CD4-positive, alpha-beta T cell (primary cell): ENCODE results near the gene HMHB1. TPM values are rescaled to one million over a fixed set of nuclear protein-coding genes. Genes with fewer than 3 reads are reported as not detected.

Experiments
- ATAC-seq: fragments of 200-7000 bp; cut with Tn5 transposase; one replicate; pipeline ENCODE4 v1.10.0; 2022; ENCODE audit warnings: mild to moderate bottlenecking; ENCODE audit not compliant: poor library complexity
- CTCF ChIA-PET: fragments of 350-600 bp; sonication (Branson Sonifier 250); formaldehyde crosslinking; loops from one replicate; lab custom pipeline; 2021; ENCODE audit warnings: antibody characterized with exemption, inconsistent platforms; lab: Charles Lee
- POLR2A ChIA-PET: fragments of 350-600 bp; sonication (Branson Sonifier 250); formaldehyde crosslinking; loops from one replicate; lab custom pipeline; 2021; ENCODE audit warnings: antibody characterized with exemption, inconsistent platforms; lab: Charles Lee
- DNase-seq, 14 experiments: peaks; one replicate each; pipeline ENCODE4 v3.0.0-alpha.2; 2013 to 2020; ENCODE audit warnings: mixed read lengths in 2 of 14
- H3K27ac ChIP-seq, 2 donors: one replicate each; pipeline versions ENCODE4 v1.5.1 to v1.7.0; 2013; ENCODE audit warnings: low read length in 2 of 2, low read depth in 1 of 2, mild to moderate bottlenecking in 1 of 2
- H3K27me3 ChIP-seq, 2 experiments: 1 replicate in 1 of 2; 2 replicates in 1 of 2; pipeline versions ENCODE4 v1.6.1 to v1.7.0; 2013; ENCODE audit warnings: low read length in 2 of 2, control low read depth in 1 of 2, mild to moderate bottlenecking in 1 of 2, moderate library complexity in 1 of 2; ENCODE audit not compliant: insufficient read depth in 2 of 2, control insufficient read depth in 1 of 2
- H3K36me3 ChIP-seq: one replicate; pipeline ENCODE4 v1.6.1; 2013; ENCODE audit warnings: low read length, control low read depth; ENCODE audit not compliant: insufficient read depth
- H3K4me1 ChIP-seq: one replicate; pipeline ENCODE4 v1.6.1; 2013; ENCODE audit warnings: low read length, control low read depth; ENCODE audit not compliant: insufficient read depth
- H3K4me3 ChIP-seq: one replicate; pipeline ENCODE4 v1.5.1; 2013; ENCODE audit warnings: mild to moderate bottlenecking, low read length, moderate library complexity
- H3K9me3 ChIP-seq, 2 experiments: 1 replicate in 1 of 2; 2 replicates in 1 of 2; pipeline versions ENCODE4 v1.6.1 to v1.7.0; 2013; ENCODE audit warnings: low read length in 2 of 2, mild to moderate bottlenecking in 2 of 2, control low read depth in 1 of 2, moderate library complexity in 1 of 2; ENCODE audit not compliant: control insufficient read depth in 1 of 2, insufficient read depth in 1 of 2
- H3K27ac Mint-ChIP-seq: one replicate; pipeline ENCODE4 v1.8.0; 2020; ENCODE audit warnings: mixed read lengths
- H3K27me3 Mint-ChIP-seq: one replicate; pipeline ENCODE4 v1.8.0; 2021; ENCODE audit warnings: mixed read lengths
- H3K36me3 Mint-ChIP-seq: one replicate; pipeline ENCODE4 v1.8.0; 2021; ENCODE audit warnings: low read depth, mixed read lengths
- H3K4me1 Mint-ChIP-seq: one replicate; pipeline ENCODE4 v1.8.0; 2021; ENCODE audit warnings: low read depth, mixed read lengths
- H3K4me3 Mint-ChIP-seq: one replicate; pipeline ENCODE4 v1.8.0; 2020; ENCODE audit warnings: mild to moderate bottlenecking, mixed read lengths
- H3K9me3 Mint-ChIP-seq: one replicate; pipeline ENCODE4 v1.8.0; 2020; ENCODE audit warnings: mixed read lengths
- intact Hi-C, 2 experiments: fragments of 100-400 bp; cut with DNase I in 1 of 2; cut with micrococcal nuclease in 1 of 2; formaldehyde crosslinking; loops; one replicate each; pipeline versions ENCODE4 v1.15.1 to v1.9.0; 2023 to 2025; cut with DNase I, micrococcal nuclease
- total RNA-seq, 174 experiments: library from RNA in 2 of 174; stranded (reverse) in 2 of 174; gene quantifications; one replicate each; pipeline ENCODE4 v1.2.3 and lab custom pipeline; 2021 to 2026
- TF ChIP-seq, protein P1 (sequence below): fragments of 200-600 bp; IDR thresholded peaks from one replicate; pipeline ENCODE4 v1.8.0; 2022; ENCODE audit warnings: antibody characterized with exemption, mild to moderate bottlenecking

HMHB1 gene
- total RNA-seq, 2 experiments from 2014 or later: not detected

DNA sequence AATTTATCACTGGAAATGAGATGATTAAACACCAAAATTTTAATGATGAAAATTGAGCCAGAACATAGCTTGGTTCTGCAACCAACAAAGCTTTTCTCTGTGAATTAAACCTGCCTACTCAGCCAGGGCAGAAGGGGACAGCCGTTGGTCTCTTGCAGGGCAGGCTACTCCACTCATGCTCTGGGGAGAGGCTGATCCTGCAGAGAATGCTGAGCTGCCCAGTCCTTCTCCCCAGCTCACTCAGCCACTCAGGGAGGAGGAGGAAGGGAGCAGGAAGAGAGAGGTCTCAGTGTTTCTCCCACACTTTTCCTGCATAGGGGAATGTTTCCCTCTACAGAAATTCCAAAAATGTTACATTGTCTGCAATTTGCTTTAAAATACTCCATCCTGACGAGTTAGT lies 40.4 kb upstream of the HMHB1 start:
- Mint-ChIP-seq H3K27ac (no peak overlapping the region), H3K36me3 (no peaks in the 10 kb centered on the region), H3K9me3 (no peaks in the 10 kb centered on the region), H3K27me3 (peaks cover 8% of the 10 kb centered on the region), H3K4me1 (no peaks in the 10 kb centered on the region), H3K4me3 (no peak overlapping the region)
- ATAC-seq (no peak), DNase-seq (no peak)
- ChIA-PET CTCF (no interaction called here), POLR2A (no interaction called here)
- Histone ChIP-seq H3K4me3 (no peak overlapping the region), H3K9me3 (no peaks in the 10 kb centered on the region), H3K36me3 (no peaks in the 10 kb centered on the region), H3K27ac (no peak overlapping the region), H3K27me3 (no peaks in the 10 kb centered on the region), H3K4me1 (no peaks in the 10 kb centered on the region)
- TF ChIP-seq, protein P1, sequence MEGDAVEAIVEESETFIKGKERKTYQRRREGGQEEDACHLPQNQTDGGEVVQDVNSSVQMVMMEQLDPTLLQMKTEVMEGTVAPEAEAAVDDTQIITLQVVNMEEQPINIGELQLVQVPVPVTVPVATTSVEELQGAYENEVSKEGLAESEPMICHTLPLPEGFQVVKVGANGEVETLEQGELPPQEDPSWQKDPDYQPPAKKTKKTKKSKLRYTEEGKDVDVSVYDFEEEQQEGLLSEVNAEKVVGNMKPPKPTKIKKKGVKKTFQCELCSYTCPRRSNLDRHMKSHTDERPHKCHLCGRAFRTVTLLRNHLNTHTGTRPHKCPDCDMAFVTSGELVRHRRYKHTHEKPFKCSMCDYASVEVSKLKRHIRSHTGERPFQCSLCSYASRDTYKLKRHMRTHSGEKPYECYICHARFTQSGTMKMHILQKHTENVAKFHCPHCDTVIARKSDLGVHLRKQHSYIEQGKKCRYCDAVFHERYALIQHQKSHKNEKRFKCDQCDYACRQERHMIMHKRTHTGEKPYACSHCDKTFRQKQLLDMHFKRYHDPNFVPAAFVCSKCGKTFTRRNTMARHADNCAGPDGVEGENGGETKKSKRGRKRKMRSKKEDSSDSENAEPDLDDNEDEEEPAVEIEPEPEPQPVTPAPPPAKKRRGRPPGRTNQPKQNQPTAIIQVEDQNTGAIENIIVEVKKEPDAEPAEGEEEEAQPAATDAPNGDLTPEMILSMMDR: no peak
- intact Hi-C loops: no loop called here

- TF ChIP-seq, protein P1: no peak
- Mint-ChIP-seq H3K9me3 (no peaks in the 10 kb centered on the region), H3K4me3 (no peak overlapping the region)
Measured at GRCh38 chr5:143772621-143773020, 39.3 kb upstream of the HMHB1 start.

DNA sequence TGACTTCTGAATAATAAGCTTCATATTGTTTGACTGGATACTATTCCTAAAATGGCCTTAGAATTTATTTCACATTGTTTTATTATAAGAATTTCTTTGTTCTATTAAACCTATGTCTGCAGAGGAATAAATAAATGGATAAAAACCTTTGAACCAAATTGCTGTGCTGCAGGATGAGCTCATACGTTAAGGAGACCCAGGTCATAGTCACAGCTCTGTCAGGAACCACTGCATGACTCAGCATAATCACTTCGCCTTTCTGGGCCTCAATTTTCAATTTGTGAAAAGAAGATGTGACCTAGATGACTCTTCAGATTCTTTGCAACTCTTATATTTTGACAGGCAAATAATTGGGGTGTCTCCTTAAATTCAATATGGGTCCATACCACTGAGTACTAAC lies 36.7 kb upstream of the HMHB1 start:
- intact Hi-C loops: no loop called here
- CTCF ChIA-PET: no interaction called here

More at GRCh38 chr5:143772621-143773020, 39.3 kb upstream of the HMHB1 start:
- Histone ChIP-seq H3K27ac (no peak overlapping the region), H3K36me3 (no peaks in the 10 kb centered on the region), H3K4me3 (no peak overlapping the region), H3K27me3 (no peaks in the 10 kb centered on the region), H3K4me1 (no peaks in the 10 kb centered on the region), H3K9me3 (no peaks in the 10 kb centered on the region)
- H3K4me1 Mint-ChIP-seq: no peaks in the 10 kb centered on the region
- no peak for ATAC-seq
- no peaks in the 10 kb centered on the region for H3K36me3 Mint-ChIP-seq
- intact Hi-C loops: no loop called here
- ChIA-PET CTCF (no interaction called here), POLR2A (no interaction called here)
- no peak for DNase-seq
- H3K27ac Mint-ChIP-seq: no peak overlapping the region
- peaks cover 8% of the 10 kb centered on the region for H3K27me3 Mint-ChIP-seq

More for the DNA sequence above, 36.7 kb upstream of the HMHB1 start:
- no peak overlapping the region for H3K4me3 ChIP-seq
- no peaks in the 10 kb centered on the region for H3K27me3 ChIP-seq
- H3K27ac Mint-ChIP-seq: no peak overlapping the region
- H3K4me1 ChIP-seq: no peaks in the 10 kb centered on the region
- H3K9me3 Mint-ChIP-seq: peaks cover 3% of the 10 kb centered on the region
- TF ChIP-seq, protein P1: no peak
- peaks cover 1% of the 10 kb centered on the region for H3K27me3 Mint-ChIP-seq
- no peaks in the 10 kb centered on the region for H3K36me3 ChIP-seq
- POLR2A ChIA-PET: no interaction called here
- H3K36me3 Mint-ChIP-seq: no peaks in the 10 kb centered on the region
- ATAC-seq (no peak), DNase-seq (peak in 2 of 14 experiments; percentile 7 to 23)
- H3K27ac ChIP-seq: no peak overlapping the region
- H3K4me3 Mint-ChIP-seq: no peak overlapping the region
- no peaks in the 10 kb centered on the region for H3K9me3 ChIP-seq
- H3K4me1 Mint-ChIP-seq: no peaks in the 10 kb centered on the region
